Measurements from ENCODE around the gene TSNAX. TPM values are rescaled to one million over a fixed set of nuclear protein-coding genes. Genes with fewer than 3 reads are reported as not detected.

TSNAX gene
- total RNA-seq, 1 donor from 2014 or later, result 23.6 TPM

DNA sequence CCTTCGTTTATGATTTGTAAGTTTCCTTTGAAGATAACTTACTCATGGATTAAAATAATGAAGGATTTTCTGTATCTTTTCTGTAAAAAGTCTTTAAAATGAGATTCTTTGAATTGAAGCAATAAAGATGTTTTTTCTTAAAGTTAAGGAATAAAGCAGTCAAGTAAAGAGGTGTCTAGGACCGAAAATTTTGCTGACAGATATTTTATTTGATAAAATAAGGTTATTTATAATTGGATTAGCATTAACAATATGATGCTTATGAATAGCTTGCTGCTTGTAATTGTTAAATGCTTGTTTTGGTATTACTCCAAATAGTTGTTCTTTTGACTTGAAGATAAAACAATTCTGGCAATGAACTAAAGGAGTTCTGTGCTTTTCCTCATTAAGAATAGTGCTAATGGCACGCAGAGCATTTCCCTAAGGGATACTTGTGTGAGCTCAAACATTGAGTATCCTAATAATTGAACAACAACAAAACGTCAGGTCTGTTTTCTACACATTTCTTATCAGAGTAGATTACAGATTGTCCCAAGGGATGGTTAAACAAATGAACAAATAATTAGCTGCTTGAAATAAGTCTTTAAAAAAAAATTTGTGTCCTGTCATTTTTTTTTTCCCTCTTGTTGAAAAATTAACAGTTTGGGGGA lies 16.6 kb downstream of the TSNAX start:
- H3K4me1 ChIP-seq, result peaks cover 65% of the 10 kb centered on the region
- peak overlapping the region; percentile 56 for H3K27ac ChIP-seq (replicated peaks)
- peaks cover 43% of the 10 kb centered on the region for H3K36me3 ChIP-seq
- TF ChIP-seq, protein P1, sequence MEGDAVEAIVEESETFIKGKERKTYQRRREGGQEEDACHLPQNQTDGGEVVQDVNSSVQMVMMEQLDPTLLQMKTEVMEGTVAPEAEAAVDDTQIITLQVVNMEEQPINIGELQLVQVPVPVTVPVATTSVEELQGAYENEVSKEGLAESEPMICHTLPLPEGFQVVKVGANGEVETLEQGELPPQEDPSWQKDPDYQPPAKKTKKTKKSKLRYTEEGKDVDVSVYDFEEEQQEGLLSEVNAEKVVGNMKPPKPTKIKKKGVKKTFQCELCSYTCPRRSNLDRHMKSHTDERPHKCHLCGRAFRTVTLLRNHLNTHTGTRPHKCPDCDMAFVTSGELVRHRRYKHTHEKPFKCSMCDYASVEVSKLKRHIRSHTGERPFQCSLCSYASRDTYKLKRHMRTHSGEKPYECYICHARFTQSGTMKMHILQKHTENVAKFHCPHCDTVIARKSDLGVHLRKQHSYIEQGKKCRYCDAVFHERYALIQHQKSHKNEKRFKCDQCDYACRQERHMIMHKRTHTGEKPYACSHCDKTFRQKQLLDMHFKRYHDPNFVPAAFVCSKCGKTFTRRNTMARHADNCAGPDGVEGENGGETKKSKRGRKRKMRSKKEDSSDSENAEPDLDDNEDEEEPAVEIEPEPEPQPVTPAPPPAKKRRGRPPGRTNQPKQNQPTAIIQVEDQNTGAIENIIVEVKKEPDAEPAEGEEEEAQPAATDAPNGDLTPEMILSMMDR (IDR thresholded peaks at IDR 0.05; ENCODE audit: borderline replicate concordance), result no peak
- peaks cover 7% of the 10 kb centered on the region for H3K9me3 ChIP-seq (replicated peaks)
- no peak overlapping the region for H3K4me3 ChIP-seq
- intact Hi-C loops (cut with micrococcal nuclease), result no loop called here
- no peaks in the 10 kb centered on the region for H3K27me3 ChIP-seq (ENCODE audit: low read depth)
- DNase-seq, result no peak

DNA sequence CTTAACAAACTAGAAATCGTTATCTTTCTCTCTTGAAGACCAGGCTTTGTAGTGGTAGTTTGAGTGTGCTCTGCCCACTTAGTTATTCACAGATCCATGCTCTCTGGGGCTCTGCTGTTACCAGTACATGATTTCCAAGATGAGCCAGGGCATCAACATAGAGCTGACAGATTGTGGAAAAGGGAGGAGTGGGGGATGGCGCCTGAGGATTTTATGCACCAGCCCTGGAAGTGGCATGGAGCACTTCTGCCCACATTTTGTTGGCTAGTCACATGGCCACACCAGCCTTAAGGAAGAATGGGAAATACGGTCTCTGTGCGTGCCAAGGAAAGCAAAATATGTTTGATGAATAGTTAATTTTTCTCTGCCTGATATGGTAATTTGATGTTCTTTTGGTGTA lies 18.2 kb downstream of the TSNAX start:
- H3K9me3 ChIP-seq (replicated peaks), result no peaks in the 10 kb centered on the region
- H3K27ac ChIP-seq (replicated peaks), result no peak overlapping the region
- peaks cover 66% of the 10 kb centered on the region for H3K4me1 ChIP-seq
- peaks cover 31% of the 10 kb centered on the region for H3K36me3 ChIP-seq
- DNase-seq, result no peak
- no peak overlapping the region for H3K4me3 ChIP-seq
- TF ChIP-seq, protein P1 (IDR thresholded peaks at IDR 0.05; ENCODE audit: borderline replicate concordance), result no peak
- no peaks in the 10 kb centered on the region for H3K27me3 ChIP-seq (ENCODE audit: low read depth)
- intact Hi-C loops (cut with micrococcal nuclease), result no loop called here

DNA sequence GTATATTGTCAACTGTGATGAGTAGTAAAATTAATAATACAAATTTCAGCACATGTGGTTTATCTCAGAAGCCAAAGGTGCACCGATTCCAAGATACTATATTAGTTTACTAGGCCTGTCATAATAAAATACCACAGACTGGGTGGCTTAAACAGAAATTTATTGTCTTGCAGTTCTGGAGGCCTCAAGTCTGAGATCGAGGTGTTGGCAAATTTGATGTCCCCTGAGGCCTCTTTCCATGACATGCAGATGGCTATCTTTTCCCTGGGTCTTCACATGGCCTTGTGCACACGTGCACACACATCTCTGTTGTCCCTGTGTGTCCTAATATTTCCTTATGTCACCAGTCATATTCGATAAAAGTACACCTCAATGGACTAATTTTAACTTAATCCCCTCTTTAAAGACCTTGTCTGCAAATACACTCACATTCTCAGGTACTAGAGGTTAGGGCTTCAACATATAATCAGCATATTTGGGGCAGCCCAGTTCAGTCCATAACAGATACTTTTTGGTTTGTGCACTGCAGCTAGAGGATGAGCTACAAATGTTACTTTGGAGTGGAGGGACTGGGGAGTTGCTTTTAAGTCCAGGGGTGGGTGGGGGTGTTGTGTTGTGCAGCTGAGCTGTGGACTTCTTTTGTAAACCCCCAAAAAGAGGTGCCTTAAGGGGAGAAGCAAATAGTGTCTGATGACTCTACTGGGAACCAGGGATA lies 21.4 kb downstream of the TSNAX start:
- peaks cover 42% of the 10 kb centered on the region for H3K4me1 ChIP-seq
- no peaks in the 10 kb centered on the region for H3K9me3 ChIP-seq (replicated peaks)
- TF ChIP-seq, protein P1 (IDR thresholded peaks at IDR 0.05; ENCODE audit: borderline replicate concordance), result no peak
- intact Hi-C loops (cut with micrococcal nuclease), result no loop called here
- H3K4me3 ChIP-seq, result no peak overlapping the region
- no peak for DNase-seq
- peaks cover 20% of the 10 kb centered on the region for H3K36me3 ChIP-seq
- H3K27ac ChIP-seq (replicated peaks), result no peak overlapping the region
- H3K27me3 ChIP-seq (ENCODE audit: low read depth), result no peaks in the 10 kb centered on the region

DNA sequence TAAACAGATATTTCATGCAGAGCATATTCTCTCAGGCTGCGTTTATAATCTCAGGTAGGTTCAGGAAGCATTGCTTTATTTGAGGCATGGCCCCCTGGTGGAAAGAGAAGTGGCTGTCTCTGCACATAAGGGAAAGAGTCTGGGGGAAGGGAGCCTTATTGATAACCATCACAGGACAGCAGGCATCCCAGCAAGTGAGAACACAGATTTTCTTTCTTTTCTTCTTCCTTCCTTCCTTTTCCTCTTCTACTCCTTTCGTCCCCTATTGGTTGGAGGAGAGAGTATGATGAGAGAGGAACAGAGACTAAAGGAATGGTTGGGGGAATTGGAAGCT lies 21.9 kb downstream of the TSNAX start:
- H3K4me1 ChIP-seq, result peaks cover 38% of the 10 kb centered on the region
- TF ChIP-seq, protein P1 (IDR thresholded peaks at IDR 0.05; ENCODE audit: borderline replicate concordance), result peak; percentile 46

DNA sequence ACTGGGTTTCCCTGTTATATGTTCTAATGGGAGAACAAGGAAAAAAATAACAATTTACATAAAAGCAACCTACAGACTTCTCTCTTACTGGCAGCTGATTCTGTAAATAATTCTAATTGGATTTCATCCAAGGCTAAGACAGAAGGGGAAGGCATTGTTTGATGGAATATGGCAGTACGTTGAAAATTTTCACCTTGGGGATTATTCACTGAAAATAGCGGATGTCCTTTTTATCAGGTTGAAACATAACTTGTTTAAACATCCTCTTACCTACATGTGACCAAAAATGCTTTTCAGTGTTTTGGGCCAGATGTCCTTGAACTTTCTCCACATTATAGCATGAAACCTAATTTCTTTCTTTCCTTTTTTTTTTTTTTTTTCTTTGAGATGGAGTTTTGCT lies 24.9 kb downstream of the TSNAX start:
- no peak overlapping the region for H3K4me3 ChIP-seq
- intact Hi-C loops (cut with micrococcal nuclease), result no loop called here
- H3K27me3 ChIP-seq (ENCODE audit: low read depth), result no peaks in the 10 kb centered on the region
- H3K9me3 ChIP-seq (replicated peaks), result no peaks in the 10 kb centered on the region
- peaks cover 42% of the 10 kb centered on the region for H3K4me1 ChIP-seq
- DNase-seq, result no peak
- TF ChIP-seq, protein P1 (IDR thresholded peaks at IDR 0.05; ENCODE audit: borderline replicate concordance), result no peak
- peaks cover 14% of the 10 kb centered on the region for H3K36me3 ChIP-seq
- H3K27ac ChIP-seq (replicated peaks), result peak overlapping the region; percentile 6

More for the DNA sequence above, 21.9 kb downstream of the TSNAX start:
- H3K9me3 ChIP-seq (replicated peaks), result no peaks in the 10 kb centered on the region
- H3K4me3 ChIP-seq, result no peak overlapping the region
- no peaks in the 10 kb centered on the region for H3K27me3 ChIP-seq (ENCODE audit: low read depth)
- intact Hi-C loops (cut with micrococcal nuclease), result no loop called here
- no peak overlapping the region for H3K27ac ChIP-seq (replicated peaks)
- DNase-seq, result no peak
- peaks cover 20% of the 10 kb centered on the region for H3K36me3 ChIP-seq
